HG02759 (cell line): ENCODE data around the gene SPEM2.

ENCODE experiments used
- ATAC-seq: cut with Tn5 transposase; IDR thresholded peaks from one replicate; pipeline ENCODE4 v1.9.1; 2021; ENCODE audit warnings: mild to moderate bottlenecking, moderate library complexity; ENCODE audit not compliant: unreplicated experiment

SPEM2 gene

DNA sequence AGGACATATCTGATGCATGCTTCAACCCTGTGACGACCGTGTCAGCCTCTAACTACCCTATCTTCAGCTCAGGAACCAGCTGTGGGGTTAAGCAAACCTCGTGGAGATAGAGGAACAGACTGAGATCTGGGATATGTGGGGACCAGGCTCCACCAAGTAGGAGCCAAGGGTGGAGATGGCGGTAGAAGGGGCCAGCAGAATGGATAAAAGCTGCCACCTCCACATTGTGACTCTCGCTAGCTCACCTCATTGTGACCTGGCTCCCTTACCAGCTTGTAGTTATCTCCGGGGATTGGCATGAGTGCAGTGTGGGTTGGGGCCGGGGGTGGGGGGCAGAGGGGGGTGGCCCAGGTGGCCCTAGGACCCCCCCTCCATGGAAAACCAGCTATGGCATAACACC, at the start of gene SPEM2:
Gene SPEM2, plus strand, starts transcription at position 301 of the 400 bp plus-strand sequence. Its CDS starts 73 bp downstream, at position 374.
- ATAC-seq = no peak

DNA sequence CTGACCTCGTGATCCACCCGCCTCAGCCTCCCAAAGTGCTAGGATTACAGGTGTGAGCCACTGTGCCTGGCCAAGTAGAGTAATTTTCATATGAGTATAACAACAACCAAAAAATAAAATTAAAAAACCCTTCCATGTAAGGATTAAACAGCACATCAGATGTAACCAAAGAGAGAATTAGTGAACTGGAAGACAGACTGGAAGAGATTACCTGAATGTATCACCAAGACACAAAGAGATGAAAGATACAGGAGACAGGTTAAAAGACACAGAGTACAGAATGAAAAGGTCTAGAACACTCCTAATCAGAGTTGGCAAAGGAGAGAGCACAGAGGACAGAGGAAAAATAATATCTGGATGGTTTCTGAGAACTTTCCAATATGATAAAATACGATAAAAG, 46.3 kb upstream of the SPEM2 start:
- no peak for ATAC-seq

DNA sequence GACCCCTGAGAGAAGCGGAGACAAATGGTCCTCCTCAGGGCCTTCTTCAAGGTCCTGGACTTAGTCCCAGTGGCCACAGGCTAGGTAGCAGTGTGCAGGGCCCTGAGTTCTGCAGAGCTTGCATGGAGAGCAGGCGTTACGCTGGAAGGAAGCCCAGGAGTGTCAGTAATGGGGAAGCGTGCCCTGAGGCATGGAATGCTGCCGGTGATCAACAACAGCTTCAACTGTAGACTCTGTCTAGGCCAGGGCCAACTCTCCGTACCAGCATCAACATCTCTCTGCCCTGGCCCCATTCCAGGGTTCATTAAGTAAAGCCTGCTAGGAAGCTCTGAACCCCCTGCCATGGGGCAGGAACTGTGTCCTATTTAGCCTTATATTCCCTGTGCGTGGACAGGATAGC, 45.1 kb upstream of the SPEM2 start:
- ATAC-seq = no peak

DNA sequence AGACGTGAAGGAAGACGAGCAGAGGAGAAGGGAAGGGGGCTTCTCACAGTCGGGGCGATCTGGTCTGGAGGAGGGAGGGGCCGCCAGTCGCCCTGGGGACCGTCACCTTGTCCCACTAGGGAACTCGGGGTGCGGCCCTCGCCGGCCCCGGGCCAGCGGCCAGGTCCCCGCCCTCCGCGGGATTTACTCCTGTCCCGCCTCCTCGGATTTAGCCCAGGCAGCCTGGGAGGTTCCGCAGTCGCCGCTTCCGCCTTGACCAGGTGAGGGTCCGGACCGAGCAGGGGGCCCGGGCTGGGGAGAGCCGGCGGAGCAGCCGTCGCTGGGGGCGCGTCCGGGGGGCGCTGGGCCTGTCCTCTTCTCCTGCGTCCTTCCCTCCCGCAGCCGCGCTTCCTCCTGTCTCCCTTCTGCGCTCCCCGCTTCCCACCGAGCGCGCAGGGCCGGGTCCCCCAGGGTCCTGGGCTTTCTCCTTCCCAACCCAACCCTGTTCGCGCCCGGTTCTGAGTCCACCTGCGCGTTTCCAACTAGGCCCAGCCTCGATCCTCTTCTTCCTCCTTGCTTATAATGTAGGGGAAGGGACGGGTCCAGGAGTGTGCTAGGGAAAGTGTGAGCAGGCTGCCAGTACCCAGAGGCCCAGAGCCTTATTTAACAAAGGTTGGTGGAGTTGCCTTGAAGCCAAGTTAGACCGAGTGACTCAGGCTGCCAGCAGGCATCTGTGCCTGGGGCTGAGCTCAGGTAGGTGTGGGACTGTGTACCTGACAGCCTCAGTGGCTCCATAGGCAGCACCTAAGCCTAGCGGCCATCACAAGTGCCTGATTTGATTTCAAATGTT, 44.3 kb upstream of the SPEM2 start, which contains the start of gene TNK1:
Gene TNK1, plus strand, starts transcription at position 235 of the 829 bp plus-strand sequence. CDS start 1,838 bp downstream, outside the sequence.
- ATAC-seq = no peak

DNA sequence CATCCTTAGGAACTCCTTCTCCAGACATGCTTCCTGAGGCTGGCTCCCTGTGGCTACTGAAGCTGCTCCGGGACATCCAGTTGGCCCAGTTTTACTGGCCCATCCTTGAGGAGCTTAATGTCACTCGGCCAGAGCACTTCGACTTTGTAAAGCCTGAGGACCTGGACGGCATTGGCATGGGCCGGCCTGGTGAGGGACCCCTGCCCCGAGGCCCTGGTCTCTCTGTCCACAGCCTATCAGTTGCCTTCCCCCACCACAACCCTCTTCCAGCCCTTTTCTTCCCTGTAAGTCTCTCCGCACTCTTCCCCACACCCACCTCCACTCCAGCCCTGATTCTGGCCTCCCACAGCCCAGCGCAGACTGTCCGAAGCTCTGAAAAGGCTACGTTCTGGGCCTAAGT, 42.5 kb upstream of the SPEM2 start:
- ATAC-seq = no peak

DNA sequence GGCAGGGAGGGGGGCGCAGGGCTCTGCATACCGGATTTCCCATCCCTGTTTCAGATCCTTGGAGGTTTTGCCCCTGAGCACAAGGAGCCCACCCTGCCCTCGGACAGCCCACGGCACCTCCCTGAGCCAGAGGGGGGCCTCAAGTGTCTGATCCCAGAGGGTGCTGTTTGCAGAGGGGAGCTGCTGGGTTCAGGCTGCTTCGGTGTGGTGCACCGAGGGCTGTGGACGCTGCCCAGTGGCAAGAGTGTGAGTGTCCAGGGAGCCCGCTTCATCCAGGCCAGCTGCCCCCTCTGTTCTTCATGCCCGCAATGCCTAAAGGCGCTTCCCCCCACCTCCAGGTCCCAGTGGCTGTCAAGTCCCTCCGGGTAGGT, 42.1 kb upstream of the SPEM2 start:
- no peak for ATAC-seq

DNA sequence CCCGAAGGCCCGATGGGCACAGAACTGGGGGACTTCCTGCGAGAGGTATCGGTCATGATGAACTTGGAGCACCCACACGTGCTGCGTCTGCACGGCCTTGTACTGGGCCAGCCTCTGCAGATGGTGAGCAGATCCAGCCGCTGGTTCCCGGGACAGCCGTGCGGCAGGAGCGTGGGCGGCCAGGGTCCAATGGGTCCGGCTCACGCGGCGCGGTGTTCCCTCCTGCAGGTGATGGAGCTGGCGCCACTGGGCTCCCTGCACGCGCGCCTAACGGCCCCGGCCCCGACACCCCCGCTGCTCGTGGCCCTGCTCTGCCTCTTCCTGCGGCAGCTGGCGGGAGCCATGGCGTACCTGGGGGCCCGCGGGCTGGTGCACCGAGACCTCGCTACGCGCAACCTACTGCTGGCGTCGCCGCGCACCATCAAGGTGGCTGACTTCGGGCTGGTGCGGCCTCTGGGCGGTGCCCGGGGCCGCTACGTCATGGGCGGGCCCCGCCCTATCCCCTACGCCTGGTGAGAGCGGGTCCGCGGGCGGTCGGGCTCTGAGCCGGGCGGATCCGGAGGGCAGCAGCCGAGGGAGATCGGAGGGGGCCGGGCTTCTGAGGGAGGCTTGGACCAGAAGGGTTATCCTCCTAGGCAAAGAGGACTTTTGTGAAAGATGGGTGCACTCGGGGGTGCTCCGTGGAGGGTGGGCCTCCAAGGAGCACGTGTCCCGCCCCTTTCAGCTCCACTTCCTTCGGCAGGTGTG, 41.5 kb upstream of the SPEM2 start:
- ATAC-seq = peak; percentile 84

DNA sequence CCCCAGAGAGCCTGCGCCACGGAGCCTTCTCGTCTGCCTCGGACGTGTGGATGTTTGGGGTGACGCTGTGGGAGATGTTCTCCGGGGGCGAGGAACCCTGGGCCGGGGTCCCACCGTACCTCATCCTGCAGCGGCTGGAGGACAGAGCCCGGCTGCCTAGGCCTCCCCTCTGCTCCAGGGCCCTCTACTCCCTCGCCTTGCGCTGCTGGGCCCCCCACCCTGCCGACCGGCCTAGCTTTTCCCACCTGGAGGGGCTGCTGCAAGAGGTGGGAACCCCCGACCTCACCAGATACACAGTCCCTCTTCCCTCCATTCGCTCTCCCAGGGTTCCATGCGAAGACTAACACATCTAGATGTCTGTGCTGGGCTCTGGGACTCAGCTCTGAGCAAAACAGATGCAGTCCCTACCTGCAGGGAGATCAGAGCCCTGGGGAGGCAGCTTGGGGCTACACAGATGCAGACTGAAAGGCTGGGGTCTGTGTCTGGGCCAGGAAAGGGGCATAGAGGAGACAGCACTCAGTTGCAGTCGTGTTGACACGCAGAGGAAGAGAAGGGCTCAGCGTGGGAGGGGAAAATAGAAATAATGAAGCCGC, 40.8 kb upstream of the SPEM2 start:
- no peak for ATAC-seq

DNA sequence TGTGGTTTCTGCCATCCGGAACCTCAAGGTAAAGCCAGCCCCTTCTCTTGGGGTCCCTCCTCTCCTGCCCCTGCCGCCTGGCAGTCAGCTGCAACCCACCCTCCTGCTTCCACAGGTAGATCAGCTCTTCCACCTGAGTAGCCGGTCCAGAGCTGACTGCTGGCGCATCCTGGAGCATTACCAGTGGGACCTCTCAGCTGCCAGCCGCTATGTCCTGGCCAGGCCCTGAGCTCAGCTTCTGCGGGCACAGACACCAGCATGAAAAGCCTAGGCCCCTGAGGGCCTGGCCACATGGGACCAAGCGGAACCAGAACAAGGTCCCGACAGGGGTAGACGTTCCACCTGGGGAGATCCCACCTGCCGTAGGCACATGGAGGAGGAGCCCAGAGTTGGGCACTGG, 36.6 kb upstream of the SPEM2 start:
- ATAC-seq = no peak

DNA sequence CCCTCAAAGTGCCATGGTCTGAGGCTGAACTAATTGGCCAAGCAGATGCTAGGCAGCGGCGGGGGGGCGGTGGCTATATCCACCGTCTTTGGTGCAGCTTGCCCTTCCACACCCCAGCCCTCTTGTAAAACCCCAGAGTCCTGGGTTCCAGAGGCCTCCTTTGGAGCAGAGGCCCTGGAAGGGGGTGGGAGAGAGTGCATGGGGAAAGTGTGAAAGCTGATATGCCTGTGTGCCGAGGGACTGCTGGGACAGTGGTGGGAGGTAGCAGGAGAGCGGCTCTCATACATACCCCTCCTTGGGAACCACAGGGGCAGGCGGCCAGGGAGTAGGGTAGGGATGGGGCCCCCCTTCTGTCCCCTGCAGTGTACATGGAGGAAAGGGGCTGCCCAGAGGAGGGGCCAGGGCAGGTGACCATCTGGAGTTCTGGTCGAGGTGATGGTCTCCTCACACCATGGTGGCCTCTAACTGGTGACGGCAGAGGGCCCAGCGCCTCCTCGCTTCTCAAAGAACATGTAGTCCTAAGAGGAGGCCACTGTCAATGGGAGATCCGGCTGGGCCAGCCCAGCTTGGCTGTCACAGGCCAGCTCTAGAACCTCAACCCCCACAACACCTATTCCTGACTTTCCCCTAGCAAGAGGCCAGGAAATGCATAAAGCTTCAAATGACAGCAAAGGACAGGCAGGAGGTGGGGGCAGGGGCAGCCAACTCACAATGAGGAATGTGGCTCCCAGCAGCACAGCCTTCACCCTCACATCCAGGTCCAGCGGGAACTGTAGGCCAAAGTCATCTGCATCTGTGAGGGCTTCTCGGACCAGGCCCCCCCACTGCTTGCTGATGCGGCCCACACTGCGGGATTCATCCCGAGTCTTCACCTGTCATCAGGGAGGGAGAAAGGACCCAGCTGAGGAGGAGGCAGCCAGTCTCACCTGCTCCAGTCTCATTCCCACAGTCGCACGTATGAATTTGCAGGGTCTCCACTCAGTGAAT, 35.2 kb upstream of the SPEM2 start:
- no peak for ATAC-seq

DNA sequence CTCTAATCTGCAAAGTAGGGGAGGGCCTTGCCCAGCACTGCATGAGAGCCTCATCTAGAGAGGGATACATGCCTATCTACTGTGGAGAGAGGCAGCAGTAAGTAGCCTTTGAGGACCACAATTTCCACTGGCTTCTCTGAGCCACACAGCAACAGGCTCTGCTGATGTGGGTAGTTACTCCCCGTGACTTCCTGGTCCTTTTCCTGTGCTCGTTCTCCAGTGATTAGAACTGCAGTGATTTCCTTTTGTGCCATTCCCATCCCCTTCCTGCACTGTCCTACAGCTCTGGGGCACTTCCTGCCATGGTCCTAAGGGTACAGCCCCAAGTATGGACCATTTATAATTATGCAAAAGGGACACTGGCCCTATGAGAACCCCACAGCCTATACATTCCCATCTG, 34.1 kb upstream of the SPEM2 start:
- no peak for ATAC-seq

DNA sequence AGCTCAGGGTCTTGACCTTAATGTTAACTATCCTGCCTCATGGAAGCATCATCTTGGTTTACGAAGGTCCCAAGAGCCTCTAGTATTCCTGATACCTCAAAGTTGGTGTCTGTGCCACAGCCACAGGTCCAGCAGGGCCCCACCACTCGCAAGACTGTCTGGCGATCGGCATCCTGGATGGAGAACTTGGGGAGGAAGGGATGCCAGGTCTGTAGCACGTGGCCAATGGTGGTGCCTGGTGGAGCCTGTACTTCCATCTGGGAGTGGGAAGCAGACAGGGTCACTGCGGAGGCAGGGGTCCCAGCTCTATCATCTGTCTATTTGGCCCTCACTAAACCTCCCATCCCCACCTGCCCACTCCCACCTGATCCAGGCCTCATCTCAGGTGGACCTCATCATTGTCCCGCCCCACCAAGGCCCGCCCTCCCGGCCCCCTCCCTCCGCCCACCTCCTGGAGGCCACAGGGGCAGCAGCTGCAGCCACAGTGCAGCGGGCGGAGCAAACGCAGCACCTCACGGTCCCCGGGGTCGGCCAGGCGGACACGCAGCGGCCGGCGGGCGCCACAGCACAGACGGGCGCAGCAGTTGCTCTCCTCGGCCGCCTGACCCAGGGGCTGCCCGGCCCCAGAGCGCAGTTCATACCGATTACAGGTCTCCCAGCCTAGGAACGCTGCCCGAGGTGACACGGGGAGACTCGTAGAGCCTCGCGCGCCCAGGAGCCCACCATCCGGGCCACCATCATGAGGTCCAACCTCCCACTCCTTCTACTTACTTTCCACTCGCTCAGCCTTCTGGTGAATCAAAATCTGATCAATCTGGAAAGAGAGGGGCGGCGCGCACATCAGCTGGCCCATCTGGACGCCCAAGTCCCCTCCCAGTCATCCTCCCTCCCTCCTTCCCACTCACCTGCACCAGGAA, 32.5 kb upstream of the SPEM2 start:
- no peak for ATAC-seq

DNA sequence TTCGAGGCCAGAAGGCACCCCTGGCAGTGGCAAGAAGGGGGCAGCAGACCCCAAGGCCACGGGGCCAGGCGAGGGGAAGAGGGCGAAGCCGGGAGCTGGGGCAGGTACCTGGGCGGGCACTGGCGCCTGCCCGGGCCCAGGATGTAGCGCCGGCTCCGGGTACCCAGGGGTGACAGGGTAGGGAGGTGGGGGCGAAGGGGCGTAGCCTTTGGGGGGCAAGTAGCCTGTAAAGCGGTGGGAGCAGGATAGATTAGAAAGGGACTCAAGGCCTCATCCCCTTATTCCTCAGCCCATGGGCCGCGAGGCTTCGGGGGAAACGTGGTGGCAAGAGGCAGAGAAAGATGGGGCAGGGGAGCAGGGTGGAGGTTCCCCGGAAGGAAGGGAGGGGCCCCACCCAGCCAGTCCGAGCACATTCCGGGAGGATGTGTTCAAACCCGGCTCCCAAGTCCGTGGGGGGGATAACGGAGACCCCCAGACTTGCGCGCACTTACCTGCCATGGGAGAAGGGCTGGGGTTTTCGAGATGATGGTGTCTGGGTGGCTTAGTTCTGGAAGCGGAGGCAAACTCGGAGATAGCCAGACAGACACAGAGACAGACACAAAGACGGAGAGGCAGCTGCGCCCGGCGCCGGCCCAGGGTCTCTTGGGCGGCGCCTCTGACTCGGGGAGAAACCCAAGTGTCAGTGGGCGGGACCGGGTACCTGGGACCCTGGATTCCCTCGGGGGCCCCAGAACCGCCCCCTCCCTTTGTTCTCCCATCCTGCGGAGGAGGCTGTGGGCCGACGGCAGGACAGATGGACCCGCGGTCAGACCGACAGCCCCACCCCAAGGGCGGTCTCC, 31.6 kb upstream of the SPEM2 start:
- ATAC-seq = peak; percentile 49

DNA sequence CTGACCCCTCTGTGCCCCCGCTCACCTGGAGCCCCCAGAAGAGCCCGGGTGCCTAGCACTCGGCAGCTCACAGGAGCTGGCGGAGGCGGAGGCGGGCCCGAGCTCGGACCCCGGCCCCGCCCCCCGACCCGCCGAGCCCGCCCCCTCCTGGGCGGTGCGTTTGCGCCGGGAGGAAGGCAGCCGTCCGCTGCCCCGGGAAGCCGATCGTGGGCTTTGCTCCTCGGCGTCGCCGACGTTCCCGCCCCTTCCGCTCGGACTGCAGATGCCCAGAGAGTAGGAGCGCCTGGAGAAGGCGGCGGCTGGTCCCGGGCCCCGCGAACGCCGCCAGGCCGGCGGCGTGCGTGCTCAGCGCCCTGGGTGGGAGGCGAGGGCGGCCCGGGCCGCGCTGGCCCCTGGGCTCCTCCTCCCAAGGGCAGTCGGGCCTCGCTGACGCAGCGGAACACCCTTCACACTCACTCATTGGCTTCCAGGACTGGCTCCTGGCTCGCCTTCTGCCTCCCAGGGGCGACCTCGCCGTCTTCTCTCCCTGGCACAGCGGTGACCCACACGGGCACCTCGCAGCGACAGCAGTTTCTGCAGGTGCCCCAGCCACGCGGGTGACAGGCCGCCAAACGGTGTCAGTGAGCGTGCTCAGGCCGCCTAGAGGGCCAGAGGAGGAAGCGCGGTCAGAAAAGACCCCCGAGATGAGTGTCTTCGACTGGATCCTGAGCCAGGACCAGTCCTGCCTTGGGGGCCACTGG, 30.8 kb upstream of the SPEM2 start, which contains the start of gene PLSCR3:
Gene PLSCR3, minus strand, starts transcription at position 74 of the 740 bp plus-strand sequence. CDS start 415 bp downstream, outside the sequence.
- ATAC-seq = peak; percentile 82

DNA sequence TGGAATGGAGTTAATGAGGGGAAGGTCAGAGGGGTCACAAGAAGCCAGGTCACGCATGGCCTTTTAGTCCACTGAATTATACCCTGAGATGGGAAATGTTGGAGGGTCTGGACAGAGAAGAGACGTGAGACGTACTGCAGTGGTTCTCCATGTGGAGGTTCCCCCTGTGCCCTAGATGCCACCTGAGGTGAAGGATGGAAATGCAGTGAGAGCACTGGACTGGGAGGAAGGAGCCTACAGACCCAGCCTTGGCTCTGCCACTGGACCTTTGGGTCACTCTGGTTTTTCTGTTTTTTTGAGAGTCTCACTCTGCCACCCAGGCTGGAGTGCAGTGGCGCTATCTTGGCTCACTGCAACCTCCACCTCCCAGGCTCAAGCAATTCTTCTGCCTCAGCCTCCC, 29.3 kb upstream of the SPEM2 start:
- no peak for ATAC-seq

DNA sequence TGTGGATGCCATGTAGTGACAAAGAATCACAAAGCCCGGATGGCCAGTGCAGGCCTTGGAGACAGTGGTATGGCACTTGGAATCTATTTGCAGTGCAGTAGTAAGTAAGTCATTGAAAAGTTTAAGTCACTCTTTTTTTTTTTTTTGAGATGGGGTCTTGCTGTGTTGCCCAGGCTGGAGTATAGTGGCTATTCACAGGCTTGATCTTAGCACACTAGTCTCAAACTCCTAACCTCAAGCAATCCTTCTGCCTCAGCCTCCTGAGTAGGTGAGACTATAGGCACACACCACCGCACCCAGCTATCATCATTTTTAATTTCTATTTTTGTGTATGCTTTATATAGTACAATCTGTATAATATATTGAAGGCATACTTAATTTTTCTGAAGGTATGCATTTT, 26.8 kb upstream of the SPEM2 start:
- no peak for ATAC-seq

DNA sequence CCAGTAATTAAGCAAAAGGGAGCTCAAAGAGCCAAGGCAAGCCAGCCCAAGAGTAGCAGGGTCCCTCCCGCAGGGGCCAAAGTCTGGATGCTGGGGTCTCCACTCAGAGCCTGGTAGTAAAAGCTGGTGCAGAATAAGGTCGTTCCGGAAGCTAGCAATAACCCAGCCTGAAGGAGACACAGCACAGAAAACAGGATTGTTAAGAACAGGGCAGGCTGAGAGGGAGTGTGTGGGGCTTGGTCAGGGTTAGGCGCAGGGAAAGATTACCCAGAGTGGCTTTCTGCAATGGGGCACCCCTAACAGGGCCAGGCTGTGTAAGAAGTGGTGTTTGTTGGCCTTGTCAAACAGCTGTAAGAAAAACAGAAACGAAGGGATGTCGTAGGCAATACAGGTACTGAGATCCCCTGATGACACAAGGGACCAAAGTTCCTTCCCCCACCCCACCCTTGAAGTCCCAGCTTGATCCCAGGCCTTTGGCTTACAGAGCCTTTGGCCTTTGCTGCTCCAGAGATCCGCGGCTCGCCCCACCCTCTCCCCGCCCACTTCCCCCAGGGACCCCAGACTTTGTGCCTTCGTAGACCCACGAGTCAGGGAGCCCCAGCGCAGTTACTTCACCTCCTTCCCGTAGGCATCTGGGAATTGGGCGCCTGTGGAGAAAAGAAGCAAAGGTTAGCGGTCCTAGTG, 22.2 kb upstream of the SPEM2 start:
- ATAC-seq = no peak

DNA sequence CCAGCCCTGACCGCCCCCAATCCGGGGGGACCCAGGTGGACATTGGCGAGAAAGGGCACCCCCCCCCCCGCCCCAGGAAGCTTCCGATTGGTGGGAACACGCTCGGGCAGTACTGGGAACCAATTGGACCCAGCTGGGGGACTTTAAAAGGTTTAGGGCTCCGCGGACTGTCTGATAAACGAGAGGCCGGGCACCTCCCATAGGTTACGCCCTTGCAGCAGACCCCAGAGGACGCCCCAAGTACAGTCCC, 21.8 kb upstream of the SPEM2 start:
- ATAC-seq = no peak
